Smooth muscle cell (in vitro differentiated cells): ENCODE measurements around the gene TXN2. TPM values are rescaled to one million over a fixed set of nuclear protein-coding genes. Genes with fewer than 3 reads are reported as not detected.

ENCODE experiments used
- DNase-seq: peaks from one replicate; lab custom pipeline; 2025; ENCODE audit not compliant: unreplicated experiment; lab: John Stamatoyannopoulos, UW
- H2AFZ ChIP-seq: fragments of 200-600 bp; sonication (generic); 2 replicates; pipeline ENCODE4 v1.6.0; 2016; ENCODE audit warnings: antibody characterized with exemption, low read depth, mild to moderate bottlenecking
- H3F3A ChIP-seq: fragments of 200-600 bp; sonication (generic); 2 replicates; pipeline ENCODE4 v1.6.0; 2017; ENCODE audit warnings: antibody characterized with exemption, low read depth
- H3K27ac ChIP-seq: fragments of 200-600 bp; sonication (generic); 2 replicates; pipeline ENCODE4 v1.5.1; 2016; ENCODE audit warnings: low read depth, mild to moderate bottlenecking
- H3K27me3 ChIP-seq: fragments of 200-600 bp; sonication (generic); 2 replicates; pipeline ENCODE4 v1.6.1; 2016; ENCODE audit warnings: low read depth, mild to moderate bottlenecking
- H3K36me3 ChIP-seq: fragments of 200-600 bp; sonication (generic); 2 replicates; pipeline ENCODE4 v1.5.1; 2016; ENCODE audit warnings: low read depth
- H3K4me1 ChIP-seq: fragments of 200-600 bp; sonication (generic); 2 replicates; pipeline ENCODE4 v1.5.1; 2016; ENCODE audit warnings: low read depth
- H3K4me2 ChIP-seq: fragments of 200-600 bp; sonication (generic); 2 replicates; pipeline ENCODE4 v1.6.0; 2016; ENCODE audit warnings: mild to moderate bottlenecking
- H3K4me3 ChIP-seq: fragments of 200-600 bp; sonication (generic); 2 replicates; pipeline ENCODE4 v1.5.1; 2016; ENCODE audit warnings: mild to moderate bottlenecking
- H3K79me2 ChIP-seq: fragments of 200-600 bp; sonication (generic); 2 replicates; pipeline ENCODE4 v1.6.0; 2016; ENCODE audit warnings: low read depth, mild to moderate bottlenecking
- H3K9ac ChIP-seq: fragments of 200-600 bp; sonication (generic); 2 replicates; pipeline ENCODE4 v1.6.0; 2016; ENCODE audit warnings: low read depth
- H3K9me3 ChIP-seq: fragments of 200-600 bp; sonication (generic); replicated peaks from 2 replicates; pipeline ENCODE4 v1.5.1; 2016; ENCODE audit warnings: low read depth
- H4K20me1 ChIP-seq: fragments of 200-600 bp; sonication (generic); 2 replicates; pipeline ENCODE4 v1.6.0; 2016; ENCODE audit warnings: low read depth
- WGBS: methylation state at CpG from one replicate; pipeline ENCODE4 v1.1.7; 2016; ENCODE audit warnings: low lambda C conversion rate; 5-methylcytosine and 5-hydroxymethylcytosine counted together
- polyA plus RNA-seq: library from polyadenylated mRNA; unstranded; fragments of >200 nt; fragmentation: Nextera tagmentation; extraction: Ambion mirVana; gene quantifications from 2 replicates; pipeline ENCODE4 v1.2.1, GENCODE V29; 2016
- total RNA-seq: library from RNA; depleted of rRNA; stranded (reverse); fragments of >200 nt; gene quantifications from 2 replicates; pipeline ENCODE4 v1.2.3, GENCODE V29; 2014
- TF ChIP-seq, protein P1 (sequence below): fragments of 200-600 bp; sonication (generic); IDR thresholded peaks from 2 replicates; pipeline ENCODE4 v1.5.1; 2017; ENCODE audit warnings: borderline replicate concordance, mild to moderate bottlenecking, antibody characterized with exemption; ENCODE audit not compliant: insufficient read depth, poor library complexity, severe bottlenecking

TXN2 gene
- total and polyA plus RNA-seq, 2 experiments from 2014 or later = 17.0 to 97.0 TPM

DNA sequence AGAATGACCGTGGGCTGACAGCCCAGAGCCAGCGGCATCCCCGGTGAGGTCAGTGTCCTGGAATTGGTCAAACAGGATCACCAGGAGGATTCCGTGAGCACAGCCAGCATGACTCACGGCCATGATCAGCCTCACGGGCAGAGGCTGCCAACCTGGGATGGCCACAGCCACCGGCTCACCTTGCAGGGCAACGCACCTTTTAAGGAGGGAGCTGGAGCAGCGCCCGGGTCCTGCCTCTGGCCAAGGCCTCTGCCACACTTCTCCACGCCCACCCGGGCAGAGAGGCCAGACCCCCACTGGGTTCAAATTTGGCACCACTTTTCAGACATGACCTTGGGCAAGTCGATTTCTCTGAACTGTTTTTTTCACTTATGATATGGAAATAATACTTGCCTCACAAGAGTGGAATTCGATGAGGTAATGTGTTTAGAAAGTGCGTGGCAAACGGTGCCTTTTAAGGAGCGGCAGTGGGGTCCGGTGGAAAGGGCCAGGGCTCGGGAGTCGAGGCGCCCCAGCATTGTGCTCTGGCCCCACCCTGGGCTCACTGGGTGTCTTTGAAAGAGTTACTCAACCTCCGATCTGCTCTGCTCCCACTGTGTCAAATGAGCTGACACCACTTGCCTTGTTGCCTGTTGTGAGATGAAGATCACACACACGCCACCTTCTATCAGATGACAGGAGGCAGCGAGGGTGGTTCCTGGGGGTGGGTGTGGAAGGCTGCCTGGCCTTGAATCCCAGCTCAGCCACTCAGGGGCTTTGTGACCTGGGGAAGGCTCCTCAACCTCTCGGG lies 16.0 kb downstream of the TXN2 start:
- Histone ChIP-seq H4K20me1 (no peaks in the 10 kb centered on the region), H3K9ac (peak overlapping the region; percentile 80), H3K4me3 (no peak overlapping the region), H3K9me3 (no peaks in the 10 kb centered on the region), H3K36me3 (no peaks in the 10 kb centered on the region), H2AFZ (no peak overlapping the region), H3K79me2 (peaks cover 6% of the 10 kb centered on the region), H3K4me2 (peak overlapping the region; percentile 79), H3K4me1 (peaks cover 7% of the 10 kb centered on the region), H3K27me3 (no peaks in the 10 kb centered on the region), H3F3A (peaks cover 12% of the 10 kb centered on the region), H3K27ac (peak overlapping the region; percentile 94)
- DNase-seq = no peak
- WGBS = 47% methylated on average over 25 of the region's 25 CpGs
- TF ChIP-seq, protein P1, sequence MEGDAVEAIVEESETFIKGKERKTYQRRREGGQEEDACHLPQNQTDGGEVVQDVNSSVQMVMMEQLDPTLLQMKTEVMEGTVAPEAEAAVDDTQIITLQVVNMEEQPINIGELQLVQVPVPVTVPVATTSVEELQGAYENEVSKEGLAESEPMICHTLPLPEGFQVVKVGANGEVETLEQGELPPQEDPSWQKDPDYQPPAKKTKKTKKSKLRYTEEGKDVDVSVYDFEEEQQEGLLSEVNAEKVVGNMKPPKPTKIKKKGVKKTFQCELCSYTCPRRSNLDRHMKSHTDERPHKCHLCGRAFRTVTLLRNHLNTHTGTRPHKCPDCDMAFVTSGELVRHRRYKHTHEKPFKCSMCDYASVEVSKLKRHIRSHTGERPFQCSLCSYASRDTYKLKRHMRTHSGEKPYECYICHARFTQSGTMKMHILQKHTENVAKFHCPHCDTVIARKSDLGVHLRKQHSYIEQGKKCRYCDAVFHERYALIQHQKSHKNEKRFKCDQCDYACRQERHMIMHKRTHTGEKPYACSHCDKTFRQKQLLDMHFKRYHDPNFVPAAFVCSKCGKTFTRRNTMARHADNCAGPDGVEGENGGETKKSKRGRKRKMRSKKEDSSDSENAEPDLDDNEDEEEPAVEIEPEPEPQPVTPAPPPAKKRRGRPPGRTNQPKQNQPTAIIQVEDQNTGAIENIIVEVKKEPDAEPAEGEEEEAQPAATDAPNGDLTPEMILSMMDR = no peak

DNA sequence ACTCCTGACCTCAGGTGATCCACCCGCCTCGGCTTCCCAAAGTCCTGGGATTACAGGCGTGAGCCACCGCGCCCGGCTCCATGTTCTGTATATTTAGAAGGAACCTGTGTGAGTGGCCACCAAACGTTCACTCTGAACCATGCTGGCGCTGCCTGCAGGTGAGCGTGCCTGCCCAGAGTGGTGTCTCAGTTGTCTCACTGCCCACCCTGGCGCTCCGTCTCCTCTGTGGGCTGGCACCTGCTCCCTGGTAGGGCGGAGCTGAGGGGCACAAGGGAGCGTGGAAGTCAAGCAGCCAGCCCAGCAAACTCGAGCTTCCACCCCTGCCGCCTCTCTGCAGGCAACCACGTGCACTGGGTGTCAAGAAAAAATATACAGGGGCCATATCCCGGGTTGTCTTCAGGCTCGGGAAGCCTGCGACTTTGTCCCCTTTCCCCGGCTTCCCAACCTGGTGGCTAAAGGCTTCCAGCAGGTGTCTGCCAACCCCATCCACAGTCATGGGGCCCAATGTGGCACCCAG lies 16.7 kb downstream of the TXN2 start:
- TF ChIP-seq, protein P1 = no peak
- H3K4me3 ChIP-seq = no peak overlapping the region
- 90% methylated on average over 20 of the region's 20 CpGs for WGBS
- H3K9ac ChIP-seq = peak overlapping the region; percentile 80
- H3F3A ChIP-seq = peaks cover 10% of the 10 kb centered on the region
- H3K4me2 ChIP-seq = no peak overlapping the region
- H3K27ac ChIP-seq = peak overlapping the region; percentile 94
- no peak for DNase-seq
- H2AFZ ChIP-seq = no peak overlapping the region
- H4K20me1 ChIP-seq = no peaks in the 10 kb centered on the region
- H3K79me2 ChIP-seq = peaks cover 6% of the 10 kb centered on the region
- H3K9me3 ChIP-seq = no peaks in the 10 kb centered on the region
- peaks cover 4% of the 10 kb centered on the region for H3K4me1 ChIP-seq
- H3K36me3 ChIP-seq = no peaks in the 10 kb centered on the region
- no peaks in the 10 kb centered on the region for H3K27me3 ChIP-seq

DNA sequence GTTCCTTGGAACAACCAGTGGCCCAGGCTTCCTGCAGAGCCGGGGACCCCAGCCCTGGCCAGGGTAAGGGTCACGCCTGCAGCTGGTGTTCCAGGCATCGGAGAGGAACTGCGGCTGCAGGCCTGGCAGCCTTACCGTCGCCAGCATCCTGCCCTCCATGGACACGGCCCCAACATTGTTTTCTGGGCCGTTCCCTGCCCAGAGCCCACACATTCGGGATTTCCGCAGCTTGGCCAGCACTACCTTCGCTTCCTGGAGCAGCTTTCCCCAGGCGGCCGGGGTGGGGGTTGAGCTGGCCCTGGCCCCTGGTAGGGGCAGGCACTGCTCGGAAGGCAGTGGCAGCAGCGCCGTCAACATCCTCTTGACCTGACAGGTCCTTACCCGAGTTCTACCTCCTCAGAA lies 17.7 kb downstream of the TXN2 start:
- Histone ChIP-seq H2AFZ (no peak overlapping the region), H3F3A (peaks cover 4% of the 10 kb centered on the region), H3K4me3 (no peak overlapping the region), H3K27me3 (no peaks in the 10 kb centered on the region), H3K27ac (no peak overlapping the region), H3K4me2 (no peak overlapping the region), H4K20me1 (no peaks in the 10 kb centered on the region), H3K4me1 (peaks cover 4% of the 10 kb centered on the region), H3K36me3 (no peaks in the 10 kb centered on the region), H3K9me3 (no peaks in the 10 kb centered on the region), H3K79me2 (peaks cover 6% of the 10 kb centered on the region), H3K9ac (no peak overlapping the region)
- whole genome bisulfite sequencing = 93% methylated on average over 17 of the region's 17 CpGs
- TF ChIP-seq, protein P1 = no peak
- DNase-seq = no peak
